ENCODE results near the gene SATB1.
A peak's percentile ranks its signal among the peaks of the same experiment; 100 is the strongest.

The SATB1 gene

DNA sequence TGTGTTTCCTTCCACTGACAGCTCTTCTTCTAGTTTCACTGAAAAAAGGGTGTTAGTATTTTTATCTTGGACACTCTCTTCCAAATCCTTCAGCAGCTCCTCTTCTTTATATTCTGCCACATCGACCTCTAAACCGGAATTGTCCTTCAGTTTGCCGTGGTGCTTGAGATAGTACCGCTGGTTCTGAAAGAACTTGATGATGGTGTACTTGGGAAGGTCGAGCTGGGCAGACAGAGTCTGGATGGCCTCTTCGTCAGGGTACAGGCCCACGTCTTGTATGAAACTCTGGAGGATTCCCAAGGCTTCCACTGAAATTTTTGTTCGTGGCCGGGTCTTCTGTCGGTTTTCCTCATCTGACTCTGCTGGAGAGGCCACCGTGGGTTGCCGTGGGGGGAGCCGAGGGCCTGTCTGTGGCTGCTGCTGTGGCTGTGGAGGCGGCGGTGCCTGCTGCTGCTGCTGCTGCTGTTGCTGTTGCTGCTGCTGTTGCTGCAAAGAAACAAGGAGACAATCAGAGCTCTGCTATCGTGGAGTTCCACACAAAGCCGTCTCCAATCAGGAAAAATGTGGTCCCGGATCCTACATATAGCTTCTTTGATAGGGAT lies 75.8 kb downstream of the SATB1 start:
- no peak for DNase-seq

DNA sequence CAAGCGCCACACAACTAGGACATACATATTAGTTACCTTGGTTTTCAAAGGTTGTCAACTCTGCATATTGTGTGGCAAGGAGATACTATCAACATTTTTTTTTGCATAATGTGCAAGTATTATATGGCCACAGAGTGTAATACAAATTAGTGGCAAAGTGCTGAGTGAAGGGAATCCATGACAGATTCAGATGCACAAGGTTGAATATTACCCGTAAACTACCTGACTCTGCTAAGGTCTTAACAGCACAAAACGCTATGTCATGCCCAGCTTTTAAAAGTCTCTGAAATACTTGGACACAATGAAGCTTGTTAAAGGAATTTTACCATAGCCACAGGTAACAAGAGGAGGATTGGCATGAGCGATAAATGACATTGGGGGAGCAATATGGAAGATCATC lies 79.0 kb downstream of the SATB1 start:
- no peak for DNase-seq

DNA sequence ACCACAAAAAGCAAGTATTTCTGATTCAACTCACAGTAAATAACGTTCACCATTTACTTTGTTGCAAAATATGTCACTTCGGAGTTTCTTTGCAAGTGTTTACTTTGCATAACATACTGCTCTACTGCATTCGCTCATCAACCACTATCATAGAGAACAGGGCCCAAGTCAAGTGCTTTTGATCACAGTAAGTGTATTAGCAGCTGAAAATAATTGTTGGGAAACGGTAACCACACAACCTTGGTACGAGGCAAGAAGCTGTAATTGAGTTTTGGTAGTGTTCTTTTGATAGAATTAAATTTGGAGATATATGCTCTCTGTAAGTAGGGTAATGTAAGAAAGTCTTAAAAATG lies 80.1 kb downstream of the SATB1 start:
- no peak for DNase-seq

DNA sequence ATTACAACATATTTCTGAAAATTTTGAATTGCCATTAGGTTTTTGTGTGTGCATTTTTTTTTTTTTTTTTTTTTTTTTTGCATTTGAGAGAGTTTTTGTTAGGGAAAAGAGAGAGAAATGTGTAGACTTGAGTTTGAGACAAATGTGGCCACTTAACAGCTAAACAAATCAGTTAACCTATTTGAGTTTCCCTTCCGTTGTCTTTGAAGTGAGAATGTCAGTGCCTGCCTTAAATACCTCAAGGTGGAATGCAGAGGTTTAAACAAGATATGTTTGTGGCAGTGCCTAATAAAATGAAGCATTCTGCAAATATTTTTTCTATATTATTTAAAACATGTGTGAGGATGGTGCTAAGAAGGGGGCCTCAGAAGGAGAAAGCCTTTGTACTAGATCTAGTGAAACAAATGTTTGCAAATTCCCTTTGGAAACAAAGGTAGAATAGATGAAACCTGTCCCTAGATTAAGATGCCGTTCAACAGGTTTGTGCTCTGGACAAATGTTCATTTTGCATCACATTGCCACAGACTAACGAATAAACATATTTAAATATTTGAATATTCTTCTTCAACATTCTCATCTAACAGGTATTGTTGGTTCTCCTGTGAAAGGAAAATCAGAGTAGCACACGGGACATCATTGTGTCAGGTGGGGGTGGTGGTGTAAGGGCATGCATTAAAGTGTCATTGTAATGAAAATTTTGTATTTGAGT lies 80.7 kb downstream of the SATB1 start:
- no peak for DNase-seq

DNA sequence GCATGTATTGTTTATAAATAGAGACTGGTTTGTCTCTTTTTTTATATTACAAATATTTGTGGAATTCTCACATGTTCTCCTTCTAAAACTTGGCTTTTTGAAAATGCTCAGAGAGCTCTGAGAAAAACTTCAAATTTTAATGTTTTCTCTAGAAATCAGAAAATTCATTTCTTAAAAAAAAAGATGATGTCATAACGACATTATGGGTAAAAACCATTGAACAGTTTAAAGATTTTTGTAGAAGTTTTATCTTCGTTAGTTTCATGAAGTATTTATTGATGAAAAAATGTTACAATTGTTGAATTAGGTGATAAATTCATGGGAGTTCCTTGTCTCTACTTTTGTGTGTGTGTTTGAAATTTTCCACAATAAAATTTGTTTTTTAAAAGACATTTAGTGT lies 81.3 kb downstream of the SATB1 start:
- DNase-seq, result no peak

DNA sequence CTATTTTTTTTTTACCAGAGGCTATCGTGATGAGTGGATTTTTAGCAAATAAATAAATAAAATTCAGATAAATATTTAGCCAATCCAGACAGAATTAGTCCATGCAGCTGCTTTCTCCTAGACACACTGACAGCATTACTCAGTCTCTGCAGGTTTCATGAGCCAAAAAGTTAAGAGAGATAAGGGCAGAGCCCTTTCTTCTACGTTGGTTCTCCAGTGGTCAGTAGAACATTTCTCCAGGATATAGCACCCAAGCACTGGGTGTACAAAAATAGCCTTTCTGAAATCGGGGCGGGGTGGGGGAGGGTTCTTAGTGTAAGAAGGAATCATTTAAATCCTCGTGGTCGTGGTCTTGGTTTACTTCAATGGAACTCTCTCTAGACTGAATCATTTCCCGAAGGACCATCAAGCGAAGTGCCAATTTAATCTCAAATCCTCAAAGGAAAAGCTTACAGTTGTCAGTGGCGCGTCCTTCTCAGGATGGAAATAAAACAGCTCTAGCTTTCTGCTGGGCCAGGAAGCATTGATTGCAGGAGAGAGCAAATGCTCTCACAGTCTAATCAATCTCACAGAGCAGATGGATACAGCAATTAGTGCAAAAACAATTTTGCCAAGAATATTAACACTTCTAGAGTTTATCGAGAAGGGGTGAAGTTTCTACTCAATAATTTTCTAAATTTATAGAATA lies 86.2 kb downstream of the SATB1 start:
- no peak for DNase-seq

DNA sequence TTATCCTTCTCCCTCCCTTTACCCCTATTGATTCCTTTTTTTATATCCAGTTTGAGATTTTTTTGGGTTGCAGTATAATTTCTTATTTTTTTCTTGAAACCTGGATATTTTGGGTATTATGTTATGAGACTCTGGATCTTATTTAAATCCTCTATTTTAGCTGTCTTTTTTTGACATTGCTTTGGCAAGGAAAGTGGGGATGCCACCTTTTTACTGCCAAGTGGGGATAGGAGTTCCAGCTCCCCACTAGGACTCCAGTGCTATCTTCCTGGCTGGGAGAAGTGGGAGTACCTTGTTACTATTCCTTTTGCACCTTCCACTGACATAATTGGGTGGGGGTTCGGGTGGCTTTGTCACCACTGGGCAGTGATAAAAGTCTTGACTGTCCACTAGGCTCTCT lies 87.9 kb downstream of the SATB1 start:
- no peak for DNase-seq

DNA sequence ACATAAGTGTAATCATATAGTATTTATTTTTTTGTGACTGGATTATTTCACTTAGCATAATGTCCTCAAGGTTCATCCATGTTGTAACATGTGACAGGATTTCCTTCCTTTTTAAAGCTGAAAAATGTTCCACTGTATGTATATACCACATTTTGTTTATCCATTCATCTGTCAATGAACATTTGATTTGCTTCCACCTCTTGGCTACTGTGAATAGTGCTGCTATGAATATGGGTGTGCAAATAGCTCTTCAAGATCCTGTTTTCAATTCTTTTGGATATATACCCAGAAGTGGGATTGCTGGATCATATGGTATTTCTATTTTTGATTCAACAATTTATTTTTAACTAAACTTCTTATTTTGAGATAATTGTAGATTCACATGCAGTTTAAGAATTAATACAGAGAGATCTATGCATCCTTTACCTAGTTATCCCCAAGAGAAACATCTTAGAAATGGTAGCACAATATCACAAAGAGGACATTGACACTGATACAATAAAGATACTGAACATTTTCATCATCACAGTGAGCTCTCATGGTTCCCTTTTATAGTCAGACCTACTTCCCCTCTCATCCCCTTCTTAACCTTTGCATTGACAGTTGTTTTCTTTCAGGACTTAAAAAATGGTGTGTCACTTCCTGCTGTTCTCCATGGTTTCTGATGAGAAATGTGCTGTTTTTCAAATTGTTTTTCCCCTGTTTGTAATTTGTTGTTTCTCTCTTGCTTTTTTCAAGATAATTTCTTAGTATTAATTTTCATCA lies 90.1 kb downstream of the SATB1 start:
- no peak for DNase-seq

DNA sequence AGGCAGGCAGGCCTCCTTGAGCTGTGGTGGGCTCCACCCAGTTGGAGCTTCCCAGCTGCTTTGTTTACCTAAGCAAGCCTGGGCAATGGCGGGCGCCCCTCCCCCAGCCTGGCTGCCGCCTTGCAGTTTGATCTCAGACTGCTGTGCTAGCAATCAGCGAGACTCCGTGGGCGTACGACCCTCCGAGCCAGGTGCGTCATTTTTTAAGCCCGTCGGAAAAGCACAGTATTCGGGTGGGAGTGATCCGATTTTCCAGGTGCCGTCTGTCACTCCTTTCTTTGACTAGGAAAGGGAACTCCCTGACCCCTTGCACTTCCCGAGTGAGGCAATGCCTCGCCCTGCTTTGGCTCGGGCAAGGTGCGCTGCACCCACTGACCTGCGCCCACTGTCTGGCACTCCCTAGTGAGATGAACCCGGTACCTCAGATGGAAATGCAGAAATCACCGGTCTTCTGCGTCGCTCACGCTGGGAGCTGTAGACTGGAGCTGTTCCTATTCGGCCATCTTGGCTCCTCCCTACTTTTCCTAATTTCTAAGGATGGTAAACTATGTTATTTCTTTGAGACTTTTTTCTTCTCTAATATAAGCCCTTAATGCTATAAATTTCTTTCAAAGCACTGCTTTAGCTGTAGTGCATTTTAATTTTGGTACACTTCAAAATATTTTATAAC lies 94.2 kb downstream of the SATB1 start:
- DNase-seq, result peak; percentile 38

DNA sequence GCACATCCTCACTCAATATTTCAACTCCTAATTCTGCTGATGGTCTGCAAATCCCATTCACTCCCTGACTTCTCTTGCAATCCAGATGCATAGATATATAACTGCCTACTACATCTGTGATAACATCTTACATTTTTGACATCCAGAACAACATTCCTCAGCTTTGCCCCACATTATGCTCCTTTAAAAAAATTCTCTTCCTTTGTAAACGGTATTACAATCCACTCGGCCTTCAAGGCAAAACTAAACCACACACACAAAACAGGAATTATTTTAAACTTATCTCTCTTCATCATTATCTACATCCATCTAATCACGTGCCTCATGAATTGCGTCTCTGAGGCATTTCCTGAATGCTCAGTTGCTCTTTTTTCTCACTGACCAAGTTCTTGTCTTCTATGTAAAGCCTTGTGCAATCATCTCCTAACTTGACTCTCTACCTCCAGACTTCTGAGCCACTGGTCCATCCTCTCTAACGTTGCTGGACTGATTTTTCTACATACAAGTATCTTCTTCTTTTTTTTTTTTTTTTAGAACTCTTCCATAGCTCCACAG lies 117.0 kb downstream of the SATB1 start:
- DNase-seq, result no peak

DNA sequence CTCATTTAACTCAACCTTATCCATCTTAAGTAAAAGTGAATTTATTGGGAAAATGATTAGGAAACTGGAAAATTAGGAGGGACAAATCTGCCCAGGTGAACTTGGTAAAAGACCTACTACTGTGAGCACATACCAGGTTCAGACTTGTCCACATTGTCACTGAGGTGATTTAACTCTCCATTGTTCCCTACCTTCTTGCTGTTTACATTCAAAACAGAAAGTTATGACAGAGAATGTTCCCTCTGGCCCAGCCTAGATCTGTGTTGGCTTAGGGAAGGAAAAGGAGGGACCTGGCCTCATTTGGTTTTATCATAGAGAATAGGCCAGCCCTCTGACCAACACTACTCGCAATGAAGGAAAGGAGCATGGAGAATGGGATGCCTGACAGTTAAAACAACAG lies 117.6 kb downstream of the SATB1 start:
- DNase-seq, result no peak

DNA sequence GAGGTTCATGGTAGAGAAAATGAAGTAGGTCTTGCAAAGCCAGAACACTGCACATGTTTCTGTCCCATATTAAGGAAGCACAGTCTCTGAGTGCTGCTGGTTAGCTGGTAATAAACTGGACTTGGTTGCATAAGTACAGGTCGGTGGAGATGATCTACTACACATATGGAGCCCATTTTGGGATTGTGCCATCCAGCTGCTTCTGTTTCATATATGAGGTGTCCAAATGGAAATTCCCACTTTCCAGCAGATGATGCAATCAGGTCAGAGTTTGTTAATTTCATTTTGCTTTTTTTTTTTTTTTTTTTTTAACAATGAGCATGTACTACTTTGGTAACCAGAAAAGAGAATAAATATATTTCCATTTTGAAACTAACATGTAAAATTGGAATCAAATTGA lies 122.6 kb downstream of the SATB1 start:
- no peak for DNase-seq

DNA sequence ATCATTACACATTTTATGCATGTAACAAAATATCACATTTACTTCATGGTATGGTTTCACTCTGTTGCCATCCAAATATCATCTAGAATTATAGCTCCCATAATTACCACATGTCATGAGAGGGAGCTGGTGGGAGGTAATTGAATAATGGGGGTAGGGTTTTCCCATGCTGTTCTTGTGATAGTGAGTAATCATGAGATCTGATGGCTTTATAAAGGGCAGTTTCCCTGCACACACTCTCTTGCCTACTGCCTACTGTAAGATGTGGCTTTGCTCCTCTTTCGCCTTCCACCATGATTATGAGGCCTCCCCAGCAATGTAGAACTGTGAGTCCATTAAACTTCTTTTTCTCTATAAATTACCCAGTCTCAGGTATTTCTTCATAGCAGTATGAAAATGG lies 123.4 kb downstream of the SATB1 start:
- no peak for DNase-seq

DNA sequence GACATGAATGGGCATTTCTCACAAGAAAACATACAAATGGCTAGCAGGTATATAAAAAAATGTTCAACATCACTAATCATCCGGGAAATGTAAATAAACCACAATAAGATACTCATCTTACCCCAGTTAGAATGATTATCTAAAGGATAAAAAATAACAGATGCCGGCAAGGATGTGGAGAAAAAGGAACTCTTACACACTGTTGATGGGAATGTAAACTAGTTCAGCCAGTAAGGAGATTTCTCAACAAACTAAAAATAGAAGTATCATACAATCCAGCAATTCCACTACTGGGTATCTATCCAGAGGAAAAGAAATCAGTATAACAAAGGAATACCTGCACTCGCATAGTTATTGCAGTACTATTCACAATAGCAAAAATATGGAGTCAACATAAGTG lies 124.2 kb downstream of the SATB1 start:
- no peak for DNase-seq

DNA sequence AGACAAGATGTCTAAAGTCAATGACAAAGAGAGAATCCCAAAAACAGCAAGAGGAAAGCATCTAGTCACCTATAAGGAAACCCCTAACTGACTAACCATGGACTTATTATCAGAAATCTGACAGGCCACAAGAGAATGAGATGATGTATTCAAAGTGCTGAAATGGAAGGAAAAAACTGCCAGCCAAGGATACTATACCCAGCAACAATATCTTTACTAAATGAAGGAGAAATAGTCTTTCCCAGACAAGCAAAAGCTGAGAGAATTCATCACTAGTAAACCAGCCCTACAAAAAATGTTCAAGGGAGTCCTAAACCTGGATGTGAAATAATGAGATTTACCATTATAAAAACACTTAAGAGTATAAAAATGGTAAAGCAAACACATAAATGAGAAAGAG lies 128.0 kb downstream of the SATB1 start:
- DNase-seq, result no peak

Measured in NCI-H526 treated with DMSO at 0.1 percent for 48 hours (cell line).